H9 (cell line): ENCODE measurements around the gene C8G. TPM values are rescaled to one million over a fixed set of nuclear protein-coding genes. Genes with fewer than 3 reads are reported as not detected.

Experiments used
- DNase-seq: peaks from one replicate; pipeline ENCODE4 v3.0.0-alpha.2; 2017
- H2AFZ ChIP-seq: one replicate; pipeline ENCODE4 v1.6.1; 2013; ENCODE audit warnings: mild to moderate bottlenecking, low read length, control low read depth, moderate library complexity
- H2AK5ac ChIP-seq: 2 replicates; pipeline ENCODE4 v1.6.1; 2013; ENCODE audit warnings: low read length, control low read depth, mixed read lengths; ENCODE audit not compliant: insufficient read length
- H2BK120ac ChIP-seq: one replicate; pipeline ENCODE4 v1.6.1; 2013; ENCODE audit warnings: low read depth, mild to moderate bottlenecking, low read length, control low read depth, inconsistent platforms; ENCODE audit not compliant: poor library complexity, severe bottlenecking
- H2BK12ac ChIP-seq: 2 replicates; pipeline ENCODE4 v1.6.1; 2013; ENCODE audit warnings: low read length, control low read depth, mixed read lengths, low read depth; ENCODE audit not compliant: insufficient read length
- H2BK15ac ChIP-seq: 2 replicates; pipeline ENCODE4 v1.6.1; 2013; ENCODE audit warnings: low read depth, low read length, control low read depth
- H2BK20ac ChIP-seq: one replicate; pipeline ENCODE4 v1.6.1; 2013; ENCODE audit warnings: low read depth, mild to moderate bottlenecking, low read length, control low read depth, inconsistent platforms; ENCODE audit not compliant: poor library complexity, severe bottlenecking
- H2BK5ac ChIP-seq: 2 replicates; pipeline ENCODE4 v1.6.1; 2013; ENCODE audit warnings: low read length, control low read depth, mixed read lengths; ENCODE audit not compliant: insufficient read length
- H3K14ac ChIP-seq: 2 replicates; pipeline ENCODE4 v1.6.1; 2013; ENCODE audit warnings: low read length, control low read depth; ENCODE audit not compliant: insufficient read depth
- H3K18ac ChIP-seq: 2 replicates; pipeline ENCODE4 v1.6.1; 2013; ENCODE audit warnings: low read depth, mild to moderate bottlenecking, mixed read lengths, low read length, control low read depth; ENCODE audit not compliant: insufficient read length
- H3K23ac ChIP-seq: 2 replicates; pipeline ENCODE4 v1.6.1; 2013; ENCODE audit warnings: low read length, control low read depth, mixed read lengths, low read depth; ENCODE audit not compliant: insufficient read length
- H3K23me2 ChIP-seq: 2 replicates; pipeline ENCODE4 v1.6.1; 2013; ENCODE audit warnings: low read depth, mild to moderate bottlenecking, mixed read lengths, low read length, control low read depth; ENCODE audit not compliant: insufficient read length, poor library complexity, severe bottlenecking
- H3K27ac ChIP-seq: 2 replicates; pipeline ENCODE4 v1.5.1; 2013; ENCODE audit warnings: low read length, control low read depth, mixed read lengths, low read depth; ENCODE audit not compliant: insufficient read length
- H3K27me3 ChIP-seq: 2 replicates; pipeline ENCODE4 v1.6.1; 2013; ENCODE audit warnings: low read length, control low read depth, inconsistent platforms; ENCODE audit not compliant: insufficient read depth
- H3K4ac ChIP-seq: 2 replicates; pipeline ENCODE4 v1.6.1; 2013; ENCODE audit warnings: low read depth, mild to moderate bottlenecking, control low read depth, inconsistent platforms, low read length, moderate library complexity
- H3K4me1 ChIP-seq: 2 replicates; pipeline ENCODE4 v1.6.1; 2013; ENCODE audit warnings: low read length, control low read depth, inconsistent platforms; ENCODE audit not compliant: insufficient read depth
- H3K4me2 ChIP-seq: 2 replicates; pipeline ENCODE4 v1.6.1; 2013; ENCODE audit warnings: low read length, control low read depth, mixed read lengths; ENCODE audit not compliant: insufficient read length, insufficient read depth
- H3K56ac ChIP-seq: 2 replicates; pipeline ENCODE4 v1.6.1; 2013; ENCODE audit warnings: low read depth, mild to moderate bottlenecking, mixed read lengths, low read length, control low read depth; ENCODE audit not compliant: insufficient read length
- H3K79me1 ChIP-seq: 2 replicates; pipeline ENCODE4 v1.6.1; 2013; ENCODE audit warnings: low read depth, mild to moderate bottlenecking, moderate library complexity, low read length, control low read depth, inconsistent platforms; ENCODE audit not compliant: insufficient read depth, poor library complexity, severe bottlenecking
- H3K79me2 ChIP-seq: 2 replicates; pipeline ENCODE4 v1.6.1; 2013; ENCODE audit warnings: low read length, control low read depth, inconsistent platforms; ENCODE audit not compliant: insufficient read depth
- H3K9ac ChIP-seq: 2 replicates; pipeline ENCODE4 v1.6.1; 2013; ENCODE audit warnings: low read length, control low read depth, mixed read lengths; ENCODE audit not compliant: insufficient read length; ENCODE audit errors: extremely low read depth
- H3K9me3 ChIP-seq: one replicate; pipeline ENCODE4 v1.6.1; 2013; ENCODE audit warnings: low read depth, low read length, inconsistent platforms; ENCODE audit not compliant: control insufficient read depth
- H3T11ph ChIP-seq: one replicate; pipeline ENCODE4 v1.6.1; 2013; ENCODE audit warnings: mild to moderate bottlenecking, low read length, control low read depth, inconsistent platforms
- H4K20me1 ChIP-seq: one replicate; pipeline ENCODE4 v1.6.1; 2013; ENCODE audit not compliant: control insufficient read depth, insufficient read length, insufficient read depth
- H4K5ac ChIP-seq: 2 replicates; pipeline ENCODE4 v1.6.1; 2013; ENCODE audit warnings: low read depth, mild to moderate bottlenecking, mixed read lengths, low read length, control low read depth; ENCODE audit not compliant: insufficient read length
- H4K8ac ChIP-seq: replicated peaks from 2 replicates; pipeline ENCODE4 v1.6.1; 2013; ENCODE audit warnings: low read length, control low read depth, mixed read lengths, low read depth; ENCODE audit not compliant: insufficient read length
- H4K91ac ChIP-seq: 2 replicates; pipeline ENCODE4 v1.6.1; 2013; ENCODE audit warnings: low read depth, mild to moderate bottlenecking, moderate library complexity, mixed read lengths, low read length, control low read depth; ENCODE audit not compliant: insufficient read length
- H3K27ac Mint-ChIP-seq, 3 experiments: 2 replicates in 2 of 3; 3 replicates in 1 of 3; pipeline ENCODE4 v1.8.0; 2020 to 2021; ENCODE audit warnings: mixed read lengths in 3 of 3, mild to moderate bottlenecking in 1 of 3, moderate library complexity in 1 of 3
- H3K27me3 Mint-ChIP-seq: 2 replicates; pipeline ENCODE4 v1.8.0; 2021; ENCODE audit warnings: low read depth, mild to moderate bottlenecking, moderate library complexity, mixed read lengths
- H3K36me3 Mint-ChIP-seq, 3 experiments: 2 replicates in 2 of 3; 3 replicates in 1 of 3; pipeline ENCODE4 v1.8.0; 2020 to 2021; ENCODE audit warnings: low read depth in 3 of 3, mixed read lengths in 3 of 3; ENCODE audit not compliant: insufficient read depth in 1 of 3
- H3K4me1 Mint-ChIP-seq, 2 experiments: 2 replicates each; pipeline ENCODE4 v1.8.0; 2020; ENCODE audit warnings: mixed read lengths in 2 of 2
- H3K4me3 Mint-ChIP-seq, 2 experiments: 2 replicates in 1 of 2; 3 replicates in 1 of 2; pipeline ENCODE4 v1.8.0; 2020 to 2021; ENCODE audit warnings: mild to moderate bottlenecking in 2 of 2, mixed read lengths in 2 of 2, moderate library complexity in 1 of 2
- H3K9me3 Mint-ChIP-seq, 2 experiments: 2 replicates in 1 of 2; 3 replicates in 1 of 2; pipeline ENCODE4 v1.8.0; 2020; ENCODE audit warnings: mild to moderate bottlenecking in 2 of 2, mixed read lengths in 2 of 2, moderate library complexity in 1 of 2
- CTCF ChIP-seq: fragments of 200-600 bp; sonication (generic); conservative IDR thresholded peaks from 3 replicates; pipeline ENCODE4 v1.8.0; 2021; ENCODE audit warnings: antibody characterized with exemption, mild to moderate bottlenecking
- WGBS: extraction: QIAGEN DNeasy Blood & Tissue Kit; methylation state at CpG from one replicate; pipeline ENCODE4 v1.1.7; 2013; ENCODE audit warnings: missing lambda C conversion rate, low lambda C conversion rate, mixed read lengths; ENCODE audit not compliant: insufficient read length; ENCODE audit errors: extremely low coverage; 5-methylcytosine and 5-hydroxymethylcytosine counted together
- total RNA-seq: library from RNA; stranded (reverse); gene quantifications from 2 replicates; pipeline ENCODE4 v1.2.1, GENCODE V29; 2021

Gene C8G
- total RNA-seq, 1 experiment from 2014 or later: 0.96 TPM

DNA sequence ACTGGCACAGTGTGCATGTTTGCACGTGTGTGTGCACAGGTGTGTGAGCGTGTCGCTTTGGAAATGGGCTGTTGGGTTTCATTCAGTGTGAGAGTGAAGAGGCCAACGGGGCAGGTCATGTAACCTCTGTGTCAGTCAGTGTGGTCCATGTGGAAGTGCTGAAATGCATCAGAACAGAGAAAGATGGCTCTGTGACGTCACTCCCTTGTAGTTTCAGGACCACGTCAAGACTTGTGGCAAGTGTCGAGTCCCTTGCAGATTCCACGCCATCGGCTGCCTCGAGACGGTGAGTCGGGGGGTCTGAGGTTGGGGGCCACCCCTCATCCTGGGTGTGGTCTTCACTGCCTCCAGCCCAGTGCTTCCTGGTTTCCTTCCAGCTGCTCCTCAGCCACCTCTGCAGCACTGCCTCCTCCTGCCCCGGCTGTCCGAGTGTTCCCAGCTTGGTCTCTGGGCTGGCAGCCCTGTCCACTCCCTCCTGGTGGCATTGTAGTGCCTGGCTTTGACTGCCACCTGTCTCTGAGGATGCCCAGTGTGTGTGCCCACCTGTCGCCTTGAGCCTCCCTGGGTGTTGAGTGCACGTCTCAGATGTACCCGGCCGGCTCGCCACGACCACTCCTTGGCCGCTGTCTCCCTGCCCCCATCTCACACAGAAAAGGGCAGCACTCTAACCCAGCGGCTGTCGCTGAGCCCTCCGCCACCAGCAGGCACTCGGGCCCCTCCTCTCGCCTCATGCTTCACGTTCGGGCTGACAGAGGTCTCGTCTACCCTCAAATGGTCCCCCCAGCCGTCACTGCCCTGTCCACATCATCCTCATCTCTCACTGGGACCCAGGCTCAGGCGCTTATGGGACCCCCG is 28.5 kb upstream of the C8G start:
- Histone ChIP-seq H3K18ac (no peak overlapping the region), H2BK120ac (no peak overlapping the region), H3K27ac (no peak overlapping the region), H3K9me3 (no peaks in the 10 kb centered on the region), H2BK5ac (no peak overlapping the region), H4K91ac (no peak overlapping the region), H2AFZ (no peak overlapping the region), H3K4ac (no peak overlapping the region), H2BK20ac (no peak overlapping the region), H3K9ac (no peak overlapping the region), H4K20me1 (no peaks in the 10 kb centered on the region), H3K23me2 (no peaks in the 10 kb centered on the region), H4K5ac (no peak overlapping the region), H3K79me1 (peaks cover 3% of the 10 kb centered on the region), H3T11ph (no peak overlapping the region), H2AK5ac (no peak overlapping the region), H3K23ac (no peak overlapping the region), H4K8ac (no peak overlapping the region), H3K79me2 (no peaks in the 10 kb centered on the region), H3K4me2 (no peak overlapping the region), H3K4me1 (no peaks in the 10 kb centered on the region), H3K56ac (no peak overlapping the region), H2BK15ac (no peak overlapping the region), H2BK12ac (no peak overlapping the region), H3K27me3 (no peaks in the 10 kb centered on the region), H3K14ac (no peak overlapping the region)
- H3K9me3 Mint-ChIP-seq: no peaks in the 10 kb centered on the region
- no peaks in the 10 kb centered on the region for H3K27me3 Mint-ChIP-seq
- TF ChIP-seq CTCF: no peak
- peak; percentile 21 for DNase-seq
- peaks cover 36 to 55% (median 54%) of the 10 kb centered on the region in 3 experiments; a peak in 6 of 7 replicates for H3K36me3 Mint-ChIP-seq
- no peak overlapping the region for H3K4me3 Mint-ChIP-seq
- H3K27ac Mint-ChIP-seq: peak overlapping the region in 2 of 3 experiments; percentile 24 to 87; a peak in 2 of 7 replicates
- WGBS: no CpG with 5 or more reads among the region's 32 CpGs
- no peaks in the 10 kb centered on the region for H3K4me1 Mint-ChIP-seq
